ENCODE data around the gene NT5C1A.

DNA sequence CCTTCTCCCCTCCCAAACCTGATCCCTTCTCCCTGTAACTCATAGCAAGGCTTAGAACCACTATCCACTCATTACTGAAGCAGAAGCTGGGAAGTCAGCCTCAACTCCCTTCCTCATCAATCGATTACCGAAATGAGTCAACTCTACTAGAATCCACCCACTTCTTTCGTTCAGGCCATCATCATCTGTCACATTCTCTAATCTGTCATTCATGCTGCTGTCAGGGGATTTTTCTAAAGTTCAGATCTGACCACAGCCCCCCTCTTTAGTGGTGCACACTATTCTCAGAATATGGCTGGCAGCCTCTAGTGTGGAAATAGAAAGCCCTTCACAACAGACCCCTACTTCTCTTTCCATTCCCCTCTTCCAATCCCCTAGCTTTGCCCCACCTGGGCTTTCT is 5.1 kb downstream of the NT5C1A start:
- TF ChIP-seq, protein P1, sequence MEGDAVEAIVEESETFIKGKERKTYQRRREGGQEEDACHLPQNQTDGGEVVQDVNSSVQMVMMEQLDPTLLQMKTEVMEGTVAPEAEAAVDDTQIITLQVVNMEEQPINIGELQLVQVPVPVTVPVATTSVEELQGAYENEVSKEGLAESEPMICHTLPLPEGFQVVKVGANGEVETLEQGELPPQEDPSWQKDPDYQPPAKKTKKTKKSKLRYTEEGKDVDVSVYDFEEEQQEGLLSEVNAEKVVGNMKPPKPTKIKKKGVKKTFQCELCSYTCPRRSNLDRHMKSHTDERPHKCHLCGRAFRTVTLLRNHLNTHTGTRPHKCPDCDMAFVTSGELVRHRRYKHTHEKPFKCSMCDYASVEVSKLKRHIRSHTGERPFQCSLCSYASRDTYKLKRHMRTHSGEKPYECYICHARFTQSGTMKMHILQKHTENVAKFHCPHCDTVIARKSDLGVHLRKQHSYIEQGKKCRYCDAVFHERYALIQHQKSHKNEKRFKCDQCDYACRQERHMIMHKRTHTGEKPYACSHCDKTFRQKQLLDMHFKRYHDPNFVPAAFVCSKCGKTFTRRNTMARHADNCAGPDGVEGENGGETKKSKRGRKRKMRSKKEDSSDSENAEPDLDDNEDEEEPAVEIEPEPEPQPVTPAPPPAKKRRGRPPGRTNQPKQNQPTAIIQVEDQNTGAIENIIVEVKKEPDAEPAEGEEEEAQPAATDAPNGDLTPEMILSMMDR (IDR thresholded peaks at IDR 0.05): no peak
- TF ChIP-seq POLR2A (IDR thresholded peaks at IDR 0.05): no peak
